IMR-90 (cell line): Measurements from ENCODE around the gene SYNE1. TPM values are rescaled to one million over a fixed set of nuclear protein-coding genes. Genes with fewer than 3 reads are reported as not detected.
A peak's percentile ranks its signal among the peaks of the same experiment; 100 is the strongest.

ENCODE experiments used
- ATAC-seq: fragments of 200-7000 bp; cut with Tn5 transposase; 2 replicates; pipeline ENCODE4 v1.9.1; 2020; ENCODE audit warnings: low read depth, mild to moderate bottlenecking, moderate library complexity
- BruUV-seq: library from RNA; stranded (reverse); fragments of 400-500 nt; replicated peaks from 2 replicates; lab custom pipeline; 2021; lab: Mats Ljungman, UMichigan
- CTCF ChIA-PET: fragments of 300-600 bp; formaldehyde crosslinking; extraction: SDS; loops from one replicate; lab custom pipeline; 2021; ENCODE audit warnings: antibody characterized with exemption; lab: Yijun Ruan, JAX
- POLR2A ChIA-PET: fragments of 300-600 bp; sonication (Branson Sonifier 250); formaldehyde crosslinking; loops from one replicate; lab custom pipeline; 2022; ENCODE audit warnings: antibody characterized with exemption; ENCODE audit not compliant: unreplicated experiment; lab: Charles Lee
- DNase-seq: peaks from one replicate; pipeline ENCODE4 v3.0.0; 2013
- H2AFZ ChIP-seq: replicated peaks from 2 replicates; pipeline ENCODE3; 2013; ENCODE audit warnings: low read length, mild to moderate bottlenecking; ENCODE audit not compliant: poor library complexity
- H2AK5ac ChIP-seq: 2 replicates; pipeline ENCODE4 v1.6.1; 2013; ENCODE audit warnings: low read depth, low read length, inconsistent platforms
- H2AK9ac ChIP-seq: replicated peaks from 2 replicates; pipeline ENCODE3; 2013; ENCODE audit warnings: mild to moderate bottlenecking, low read depth, low read length, moderate library complexity; ENCODE audit not compliant: poor library complexity
- H2BK120ac ChIP-seq: 2 replicates; pipeline ENCODE4 v1.6.1; 2013; ENCODE audit warnings: low read depth, low read length, inconsistent platforms
- H2BK15ac ChIP-seq: 3 replicates; pipeline ENCODE4 v1.6.1; 2013; ENCODE audit warnings: low read depth, low read length, inconsistent platforms
- H2BK20ac ChIP-seq: 2 replicates; pipeline ENCODE4 v1.6.1; 2013; ENCODE audit warnings: low read depth, mild to moderate bottlenecking, inconsistent platforms, low read length, moderate library complexity
- H2BK5ac ChIP-seq: 2 replicates; pipeline ENCODE4 v1.6.1; 2013; ENCODE audit warnings: mild to moderate bottlenecking, low read depth, low read length, inconsistent platforms; ENCODE audit not compliant: poor library complexity, severe bottlenecking
- H3K14ac ChIP-seq: replicated peaks from 2 replicates; pipeline ENCODE4 v1.6.1; 2013; ENCODE audit warnings: low read depth, low read length, inconsistent platforms
- H3K18ac ChIP-seq: 2 replicates; pipeline ENCODE4 v1.6.1; 2013; ENCODE audit warnings: low read depth, low read length, control low read depth
- H3K23ac ChIP-seq: 2 replicates; pipeline ENCODE4 v1.6.1; 2013; ENCODE audit warnings: low read depth, low read length, inconsistent platforms
- H3K27ac ChIP-seq: 2 replicates; pipeline ENCODE4 v1.5.1; 2013; ENCODE audit warnings: mild to moderate bottlenecking, control low read depth, low read length; ENCODE audit not compliant: insufficient read depth
- H3K27me3 ChIP-seq: 2 replicates; pipeline ENCODE4 v1.6.1; 2013; ENCODE audit warnings: low read length; ENCODE audit not compliant: control insufficient read depth, insufficient read depth
- H3K36me3 ChIP-seq: 2 replicates; pipeline ENCODE4 v1.6.1; 2013; ENCODE audit warnings: low read length, mixed read lengths; ENCODE audit not compliant: control insufficient read depth, insufficient read depth
- H3K4ac ChIP-seq: 2 replicates; pipeline ENCODE4 v1.6.1; 2013; ENCODE audit warnings: low read depth, low read length, inconsistent platforms
- H3K4me1 ChIP-seq: 2 replicates; pipeline ENCODE4 v1.6.1; 2013; ENCODE audit warnings: low read length, mixed read lengths; ENCODE audit not compliant: control insufficient read depth, insufficient read depth
- H3K4me2 ChIP-seq: 2 replicates; pipeline ENCODE4 v1.6.1; 2013; ENCODE audit warnings: low read depth, mild to moderate bottlenecking, control low read depth, low read length, moderate library complexity
- H3K4me3 ChIP-seq: 2 replicates; pipeline ENCODE4 v1.5.1; 2013; ENCODE audit warnings: low read depth, mild to moderate bottlenecking, control low read depth, low read length, moderate library complexity; ENCODE audit not compliant: insufficient read depth
- H3K56ac ChIP-seq: 2 replicates; pipeline ENCODE4 v1.6.1; 2013; ENCODE audit warnings: low read length, inconsistent platforms; ENCODE audit not compliant: insufficient read depth; ENCODE audit errors: extremely low read depth
- H3K79me1 ChIP-seq, 2 experiments: 2 replicates each; pipeline ENCODE4 v1.6.1; 2013; ENCODE audit warnings: low read length in 2 of 2, inconsistent platforms in 1 of 2, low read depth in 1 of 2
- H3K9ac ChIP-seq: 2 replicates; pipeline ENCODE4 v1.6.1; 2013; ENCODE audit warnings: low read depth, low read length, control low read depth
- H3K9me1 ChIP-seq: 2 replicates; pipeline ENCODE4 v1.6.1; 2013; ENCODE audit warnings: low read length, inconsistent platforms; ENCODE audit not compliant: insufficient read depth
- H3K9me3 ChIP-seq: 2 replicates; pipeline ENCODE4 v1.6.1; 2013; ENCODE audit warnings: low read length; ENCODE audit not compliant: control insufficient read depth, insufficient read depth
- H4K20me1 ChIP-seq: 2 replicates; pipeline ENCODE4 v1.6.1; 2013; ENCODE audit warnings: low read length, inconsistent platforms; ENCODE audit not compliant: insufficient read depth
- H4K5ac ChIP-seq: 2 replicates; pipeline ENCODE4 v1.6.1; 2013; ENCODE audit warnings: mild to moderate bottlenecking, low read depth, low read length, control low read depth
- H4K8ac ChIP-seq, 2 experiments: 2 replicates each; pipeline ENCODE4 v1.6.1; 2013; ENCODE audit warnings: low read depth in 2 of 2, low read length in 2 of 2, control low read depth in 1 of 2, inconsistent platforms in 1 of 2
- H4K91ac ChIP-seq: 2 replicates; pipeline ENCODE4 v1.6.1; 2013; ENCODE audit warnings: low read depth, low read length, inconsistent platforms; ENCODE audit not compliant: insufficient read depth
- BHLHE40 ChIP-seq: fragments of 150-350 bp; IDR thresholded peaks from 2 replicates; pipeline ENCODE4 v1.6.1; 2016; ENCODE audit warnings: mild to moderate bottlenecking, low read depth, low read length
- CEBPB ChIP-seq: IDR thresholded peaks from 2 replicates; pipeline ENCODE4 v1.6.1; 2012; ENCODE audit warnings: low read depth, low read length, improper control_type of control experiment
- CHD1 ChIP-seq: IDR thresholded peaks from 2 replicates; pipeline ENCODE4 v1.6.1; 2012; ENCODE audit warnings: low read depth, low read length, improper control_type of control experiment
- FOS ChIP-seq: fragments of 150-350 bp; IDR thresholded peaks from 2 replicates; pipeline ENCODE4 v1.6.1; 2016; ENCODE audit warnings: low read depth, low read length
- MAFK ChIP-seq: IDR thresholded peaks from 2 replicates; pipeline ENCODE4 v1.6.1; 2012; ENCODE audit warnings: low read depth, low read length, improper control_type of control experiment
- MAZ ChIP-seq: IDR thresholded peaks from 2 replicates; pipeline ENCODE4 v1.6.1; 2012; ENCODE audit warnings: low read depth, mild to moderate bottlenecking, low read length, improper control_type of control experiment, moderate library complexity, borderline replicate concordance
- MXI1 ChIP-seq: IDR thresholded peaks from 2 replicates; pipeline ENCODE4 v1.6.1; 2012; ENCODE audit warnings: low read depth, mild to moderate bottlenecking, low read length, moderate library complexity, borderline replicate concordance
- NFE2L2 ChIP-seq: fragments of 150-350 bp; IDR thresholded peaks from 2 replicates; pipeline ENCODE4 v1.6.1; 2016; ENCODE audit warnings: low read depth, mild to moderate bottlenecking, low read length
- POLR2A ChIP-seq: IDR thresholded peaks from 2 replicates; pipeline ENCODE4 v1.6.1; 2012; ENCODE audit warnings: mild to moderate bottlenecking, low read depth, low read length
- RAD21 ChIP-seq: IDR thresholded peaks from 2 replicates; pipeline ENCODE4 v1.6.1; 2012; ENCODE audit warnings: low read length, improper control_type of control experiment
- RCOR1 ChIP-seq: IDR thresholded peaks from 2 replicates; pipeline ENCODE4 v1.6.1; 2012; ENCODE audit warnings: mild to moderate bottlenecking, low read length, improper control_type of control experiment; ENCODE audit not compliant: insufficient replicate concordance
- RFX5 ChIP-seq: IDR thresholded peaks from 2 replicates; pipeline ENCODE4 v1.8.0; 2012; ENCODE audit warnings: low read depth, mild to moderate bottlenecking, low read length, moderate library complexity
- SMC3 ChIP-seq: fragments of 150-350 bp; IDR thresholded peaks from 2 replicates; pipeline ENCODE4 v1.6.1; 2016; ENCODE audit warnings: low read depth, mild to moderate bottlenecking, antibody characterized with exemption, low read length, moderate library complexity
- WGBS, 2 experiments: methylation state at CpG; one replicate each; pipeline versions ENCODE4 v1.1.5 to v1.1.7; 2013; ENCODE audit warnings: missing lambda C conversion rate in 2 of 2; ENCODE audit not compliant: insufficient read length in 1 of 2; ENCODE audit errors: extremely low coverage in 2 of 2; 5-methylcytosine and 5-hydroxymethylcytosine counted together
- dilution Hi-C: fragments of 300-500 bp; cut with HindIII; formaldehyde crosslinking; loops from one replicate; pipeline ENCODE4 v1.14.3; 2018; ENCODE audit warnings: low sequenced_read_pairs; ENCODE audit not compliant: unreplicated experiment
- in situ Hi-C: fragments of 300-500 bp; cut with MboI; formaldehyde crosslinking; loops from 3 replicates; pipeline ENCODE4 v1.14.3; 2019; ENCODE audit warnings: low sequenced_read_pairs, inconsistent platforms, mixed read lengths
- intact Hi-C: fragments of 100-400 bp; cut with micrococcal nuclease; formaldehyde crosslinking; loops from 2 replicates; pipeline ENCODE4 v1.10.0; 2022
- polyA plus RNA-seq, 3 experiments: library from polyadenylated mRNA; depleted of rRNA; stranded (reverse); fragments of >200 nt; gene quantifications; 2 replicates each; pipeline ENCODE4 v1.2.3, GENCODE V29; 2012; ENCODE audit warnings: low replicate concordance in 1 of 3
- total RNA-seq: library from RNA; depleted of rRNA; stranded (reverse); fragments of >200 nt; gene quantifications from 2 replicates; pipeline ENCODE4 v1.2.3, GENCODE V29; 2012
- TF ChIP-seq, protein P1 (sequence below): fragments of 150-350 bp; IDR thresholded peaks from 2 replicates; pipeline ENCODE4 v1.6.1; 2017; ENCODE audit warnings: mild to moderate bottlenecking, antibody characterized with exemption, low read length, low read depth
- TF ChIP-seq, protein P2 (sequence below): conservative IDR thresholded peaks from 2 replicates; pipeline ENCODE4 v1.5.1; 2012; ENCODE audit warnings: mild to moderate bottlenecking, low read depth, low read length, improper control_type of control experiment
- TF ChIP-seq, protein P3 (sequence below): fragments of 150-350 bp; IDR thresholded peaks from 2 replicates; pipeline ENCODE4 v1.6.1; 2016; ENCODE audit warnings: low read depth, mild to moderate bottlenecking, low read length, moderate library complexity, borderline replicate concordance

Gene SYNE1
- total and polyA plus RNA-seq, 2 of the 4 experiments (the other 2 are of a cell fraction): 34.1 to 159 TPM

DNA sequence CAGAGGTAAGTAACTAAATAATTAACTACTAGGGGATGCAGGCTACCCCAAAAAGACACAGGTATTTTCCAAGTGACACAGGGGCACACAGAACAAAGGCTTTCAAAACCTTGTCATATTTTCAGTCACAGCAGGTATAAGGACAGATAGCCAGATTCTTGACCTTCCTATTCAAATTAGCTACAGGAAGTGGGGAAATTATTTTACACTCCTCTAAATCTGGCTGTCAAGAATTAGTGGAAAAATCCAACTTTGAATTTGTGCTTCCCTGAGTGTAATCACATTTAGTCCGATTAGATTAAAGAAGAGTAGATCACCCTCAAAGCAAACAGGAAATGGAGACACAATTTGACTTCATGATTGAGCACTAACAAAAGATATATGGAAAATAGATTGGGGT, 60.6 kb downstream of the SYNE1 start:
- CTCF ChIA-PET: interaction anchor here (1.0 kb wide), 1 partner anchor 19 kb away, joined by 4 read pairs; no protein-coding TSS in a partner anchor

More for the DNA sequence above, 60.6 kb downstream of the SYNE1 start:
- H3K18ac ChIP-seq: peak overlapping the region; percentile 100; the same call in 1 of the 2 replicates
- H4K91ac ChIP-seq: no peak overlapping the region; the same call in 1 of the 2 replicates
- no peak overlapping the region for H2AK9ac ChIP-seq
- no peak overlapping the region for H3K9ac ChIP-seq
- H3K79me1 ChIP-seq: no peaks in the 10 kb centered on the region
- H2BK20ac ChIP-seq: no peak overlapping the region
- no peak overlapping the region for H3K14ac ChIP-seq
- H2BK5ac ChIP-seq: peak overlapping the region; percentile 59
- H3K56ac ChIP-seq: no peak overlapping the region
- no CpG with 5 or more reads among the region's 1 CpG for WGBS, 2 experiments
- H3K4ac ChIP-seq: no peak overlapping the region
- no peaks in the 10 kb centered on the region; the same call in 1 of the 2 replicates for H3K9me1 ChIP-seq
- H2AFZ ChIP-seq: no peak overlapping the region
- in situ Hi-C loops: no loop called here
- H3K4me3 ChIP-seq: no peak overlapping the region
- H3K36me3 ChIP-seq: no peaks in the 10 kb centered on the region
- BruUV-seq: no TSS peak
- no peak for TF ChIP-seq MXI1
- no peak for TF ChIP-seq RAD21
- no peak for TF ChIP-seq MAFK
- no peak for TF ChIP-seq RFX5
- no peak for TF ChIP-seq RCOR1
- TF ChIP-seq, protein P1, sequence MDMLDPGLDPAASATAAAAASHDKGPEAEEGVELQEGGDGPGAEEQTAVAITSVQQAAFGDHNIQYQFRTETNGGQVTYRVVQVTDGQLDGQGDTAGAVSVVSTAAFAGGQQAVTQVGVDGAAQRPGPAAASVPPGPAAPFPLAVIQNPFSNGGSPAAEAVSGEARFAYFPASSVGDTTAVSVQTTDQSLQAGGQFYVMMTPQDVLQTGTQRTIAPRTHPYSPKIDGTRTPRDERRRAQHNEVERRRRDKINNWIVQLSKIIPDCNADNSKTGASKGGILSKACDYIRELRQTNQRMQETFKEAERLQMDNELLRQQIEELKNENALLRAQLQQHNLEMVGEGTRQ: no peak
- TF ChIP-seq NFE2L2: no peak
- TF ChIP-seq POLR2A: no peak
- TF ChIP-seq, protein P2, sequence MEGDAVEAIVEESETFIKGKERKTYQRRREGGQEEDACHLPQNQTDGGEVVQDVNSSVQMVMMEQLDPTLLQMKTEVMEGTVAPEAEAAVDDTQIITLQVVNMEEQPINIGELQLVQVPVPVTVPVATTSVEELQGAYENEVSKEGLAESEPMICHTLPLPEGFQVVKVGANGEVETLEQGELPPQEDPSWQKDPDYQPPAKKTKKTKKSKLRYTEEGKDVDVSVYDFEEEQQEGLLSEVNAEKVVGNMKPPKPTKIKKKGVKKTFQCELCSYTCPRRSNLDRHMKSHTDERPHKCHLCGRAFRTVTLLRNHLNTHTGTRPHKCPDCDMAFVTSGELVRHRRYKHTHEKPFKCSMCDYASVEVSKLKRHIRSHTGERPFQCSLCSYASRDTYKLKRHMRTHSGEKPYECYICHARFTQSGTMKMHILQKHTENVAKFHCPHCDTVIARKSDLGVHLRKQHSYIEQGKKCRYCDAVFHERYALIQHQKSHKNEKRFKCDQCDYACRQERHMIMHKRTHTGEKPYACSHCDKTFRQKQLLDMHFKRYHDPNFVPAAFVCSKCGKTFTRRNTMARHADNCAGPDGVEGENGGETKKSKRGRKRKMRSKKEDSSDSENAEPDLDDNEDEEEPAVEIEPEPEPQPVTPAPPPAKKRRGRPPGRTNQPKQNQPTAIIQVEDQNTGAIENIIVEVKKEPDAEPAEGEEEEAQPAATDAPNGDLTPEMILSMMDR: no peak
- TF ChIP-seq SMC3: no peak
- no peak for TF ChIP-seq MAZ
- TF ChIP-seq FOS: no peak
- TF ChIP-seq, protein P3, sequence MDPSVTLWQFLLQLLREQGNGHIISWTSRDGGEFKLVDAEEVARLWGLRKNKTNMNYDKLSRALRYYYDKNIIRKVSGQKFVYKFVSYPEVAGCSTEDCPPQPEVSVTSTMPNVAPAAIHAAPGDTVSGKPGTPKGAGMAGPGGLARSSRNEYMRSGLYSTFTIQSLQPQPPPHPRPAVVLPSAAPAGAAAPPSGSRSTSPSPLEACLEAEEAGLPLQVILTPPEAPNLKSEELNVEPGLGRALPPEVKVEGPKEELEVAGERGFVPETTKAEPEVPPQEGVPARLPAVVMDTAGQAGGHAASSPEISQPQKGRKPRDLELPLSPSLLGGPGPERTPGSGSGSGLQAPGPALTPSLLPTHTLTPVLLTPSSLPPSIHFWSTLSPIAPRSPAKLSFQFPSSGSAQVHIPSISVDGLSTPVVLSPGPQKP: no peak
- TF ChIP-seq BHLHE40: no peak
- no peak for TF ChIP-seq CHD1
- no peak for TF ChIP-seq CEBPB
- intact Hi-C loops: no loop called here
- no peak overlapping the region for H3K27ac ChIP-seq
- no peak overlapping the region for H2AK5ac ChIP-seq
- no peaks in the 10 kb centered on the region for H3K9me3 ChIP-seq
- no peak overlapping the region for H2BK120ac ChIP-seq
- peak overlapping the region in 1 of 2 experiments; percentile 55; a peak in 1 of 4 replicates for H4K8ac ChIP-seq
- H3K4me1 ChIP-seq: peaks cover 7% of the 10 kb centered on the region
- ATAC-seq (no peak), DNase-seq (no peak)
- H2BK15ac ChIP-seq: no peak overlapping the region
- 0 out of 2 replicates have a peak overlapping the region, but pooled peaks have one; percentile 12 for H3K23ac ChIP-seq
- dilution Hi-C loops: no loop called here
- H4K20me1 ChIP-seq: no peaks in the 10 kb centered on the region
- no peaks in the 10 kb centered on the region for H3K27me3 ChIP-seq
- POLR2A ChIA-PET: no interaction called here
- peak overlapping the region; percentile 99 for H4K5ac ChIP-seq
- no peak overlapping the region; the same call in 1 of the 2 replicates for H3K4me2 ChIP-seq
